HG03060 (cell line): ENCODE measurements around the gene DLGAP5.

Source experiments
- ATAC-seq: cut with Tn5 transposase; IDR thresholded peaks from one replicate; pipeline ENCODE4 v1.9.1; 2021; ENCODE audit warnings: low read depth, moderate number of reproducible peaks; ENCODE audit not compliant: unreplicated experiment

DLGAP5 gene

GRCh38 chr14:55188686-55189295, 2.6 kb downstream of the DLGAP5 start:
- ATAC-seq: no peak

DNA sequence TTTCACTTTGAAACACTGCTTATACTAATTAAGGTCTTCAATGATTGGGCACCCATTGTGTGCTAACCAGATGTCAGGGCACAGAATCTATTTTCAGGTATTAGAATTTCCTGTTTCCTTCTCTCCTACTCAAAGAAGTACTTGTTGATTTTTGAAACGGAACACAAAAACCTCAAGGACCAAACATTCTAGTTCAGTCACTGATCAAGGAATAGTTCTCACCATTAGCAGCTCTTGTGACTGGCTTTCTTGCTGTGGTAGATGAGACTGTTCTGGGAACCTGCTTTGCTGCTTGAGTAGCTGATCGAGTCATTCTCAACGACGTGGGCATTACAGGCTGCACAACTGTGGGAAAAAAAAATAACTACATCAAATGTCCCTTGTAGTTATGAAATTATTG, 11.0 kb downstream of the DLGAP5 start:
- ATAC-seq: peak; percentile 70

DNA sequence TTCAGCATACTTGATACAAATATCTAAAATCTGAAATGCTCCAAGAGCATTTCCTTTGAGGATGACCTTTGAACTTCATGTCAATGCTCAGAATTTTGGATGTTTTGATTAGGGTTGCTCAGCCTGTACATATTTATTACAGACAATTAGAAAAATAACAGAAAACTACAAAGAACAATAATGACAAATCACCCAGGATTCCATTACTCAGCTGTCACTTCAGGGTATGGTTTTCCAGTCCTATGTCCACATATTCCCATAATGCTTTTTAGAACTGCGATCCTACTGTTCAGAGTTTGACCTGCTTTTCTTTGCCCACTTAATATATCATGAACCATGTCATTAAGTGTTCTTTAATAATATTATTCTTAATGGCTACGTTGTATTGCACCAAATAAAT, 11.4 kb downstream of the DLGAP5 start:
- ATAC-seq: no peak

- no peak for ATAC-seq
Measured at GRCh38 chr14:55170526-55170925, 20.9 kb downstream of the DLGAP5 start.

DNA sequence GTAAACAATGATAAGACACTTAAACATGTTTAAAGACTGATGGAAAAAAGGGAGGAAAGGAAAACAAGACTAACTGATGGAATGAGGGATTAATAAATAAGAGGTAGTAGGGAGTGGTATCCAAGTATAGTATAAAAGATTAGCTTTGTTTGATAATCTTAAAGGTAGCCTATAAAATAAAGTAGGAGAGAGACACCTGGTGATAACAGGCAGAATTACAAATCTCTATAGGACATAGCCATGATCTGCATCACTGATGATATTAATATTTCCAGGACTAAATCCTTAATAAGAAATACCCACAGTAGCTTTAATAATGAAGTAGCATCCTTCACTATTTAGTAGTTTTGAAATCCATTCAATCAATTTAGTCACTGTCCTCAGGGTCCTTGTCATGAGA, 30.4 kb downstream of the DLGAP5 start:
- ATAC-seq: no peak

- no peak for ATAC-seq
Measured at GRCh38 chr14:55158412-55158811, 33.0 kb downstream of the DLGAP5 start.

GRCh38 chr14:55157080-55157479, 34.3 kb downstream of the DLGAP5 start:
- ATAC-seq: no peak

DNA sequence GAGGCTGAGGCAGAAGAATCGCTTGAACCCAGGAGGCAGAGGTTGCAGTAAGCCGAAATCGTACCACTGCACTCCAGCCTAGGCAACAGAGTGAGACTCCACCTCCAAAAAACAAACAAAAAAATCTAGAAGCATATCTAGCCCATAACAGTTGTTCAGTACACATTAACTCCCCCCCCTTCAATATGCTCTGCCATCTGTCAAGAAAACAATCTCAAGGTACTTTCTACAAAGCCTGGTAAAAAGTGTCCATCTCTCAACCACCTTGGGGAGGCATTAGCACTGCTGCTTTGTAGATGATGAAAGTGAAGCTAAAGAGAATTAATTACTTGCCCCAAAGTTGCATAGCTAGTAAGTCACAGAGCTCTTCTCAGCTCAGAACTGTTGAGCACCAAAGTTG, 37.4 kb downstream of the DLGAP5 start:
- ATAC-seq: no peak

DNA sequence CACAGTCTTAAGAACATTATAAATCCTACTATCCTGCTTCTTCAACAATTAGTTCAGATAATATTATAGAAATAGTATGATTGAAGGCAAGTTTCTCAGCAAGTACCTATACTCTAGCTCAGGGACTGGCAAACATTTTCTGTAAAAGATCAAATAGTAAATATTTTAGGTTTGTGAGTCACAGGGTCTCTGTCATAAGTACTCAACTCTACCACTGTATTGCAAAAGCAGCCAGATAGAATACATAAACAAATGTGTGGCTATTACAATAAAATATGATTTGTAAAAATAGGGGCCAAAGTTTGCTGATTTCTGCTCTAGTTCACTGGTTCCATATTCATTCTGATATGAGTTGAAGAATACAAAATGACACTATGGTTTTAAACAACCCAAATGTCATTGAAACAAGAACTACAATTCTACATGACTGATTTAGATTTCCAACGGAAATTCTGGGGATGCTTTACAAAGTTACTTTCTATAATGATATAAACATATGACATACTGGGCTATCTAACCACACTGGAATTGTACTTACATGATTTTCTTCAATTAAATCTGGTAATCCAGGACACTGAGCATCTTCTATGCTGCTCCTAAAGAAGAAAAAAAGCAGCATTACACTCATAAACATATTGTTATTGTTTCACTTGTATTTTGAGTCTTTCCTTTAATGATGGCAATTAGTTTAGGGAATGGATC, 39.2 kb downstream of the DLGAP5 start:
- no peak for ATAC-seq

GRCh38 chr14:55151601-55152000, 39.8 kb downstream of the DLGAP5 start:
- ATAC-seq: no peak

GRCh38 chr14:55146425-55146824, 45.0 kb downstream of the DLGAP5 start:
- ATAC-seq: no peak

DNA sequence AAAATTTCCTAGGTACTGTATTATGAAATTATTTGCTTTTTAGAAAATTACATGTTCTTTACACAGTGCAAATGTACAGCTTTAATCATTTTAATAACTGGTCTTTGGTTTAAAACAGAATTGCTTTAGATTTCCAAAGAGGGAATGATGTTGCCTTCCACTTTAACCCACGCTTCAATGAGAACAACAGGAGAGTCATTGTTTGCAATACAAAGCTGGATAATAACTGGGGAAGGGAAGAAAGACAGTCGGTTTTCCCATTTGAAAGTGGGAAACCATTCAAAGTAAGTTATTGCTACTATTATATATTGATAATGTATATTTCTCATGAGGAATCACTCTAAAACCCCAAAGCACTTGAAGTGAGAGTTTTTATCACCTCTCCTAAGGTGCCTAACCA, 48.9 kb downstream of the DLGAP5 start:
- no peak for ATAC-seq

DNA sequence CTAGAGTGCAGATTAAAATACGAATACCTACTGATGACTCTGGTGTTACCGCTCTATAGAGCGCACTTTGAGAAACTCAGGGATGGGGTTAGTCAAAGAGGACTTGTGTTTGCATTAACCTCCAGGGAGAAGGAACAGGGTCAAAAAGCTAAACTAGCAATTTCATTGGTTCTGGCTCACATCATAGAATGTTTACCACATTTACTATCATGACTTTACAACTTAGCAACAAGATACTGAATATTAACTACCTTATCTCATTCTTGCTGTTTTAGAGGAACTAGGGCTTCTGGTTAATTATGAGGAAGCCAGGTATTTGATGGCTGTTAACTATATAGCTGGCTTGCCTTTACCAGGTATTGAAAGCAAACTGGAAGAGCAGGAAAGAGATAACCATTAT, 49.6 kb downstream of the DLGAP5 start:
- ATAC-seq: no peak

GRCh38 chr14:55139696-55140509, 51.5 kb downstream of the DLGAP5 start:
- no peak for ATAC-seq

DNA sequence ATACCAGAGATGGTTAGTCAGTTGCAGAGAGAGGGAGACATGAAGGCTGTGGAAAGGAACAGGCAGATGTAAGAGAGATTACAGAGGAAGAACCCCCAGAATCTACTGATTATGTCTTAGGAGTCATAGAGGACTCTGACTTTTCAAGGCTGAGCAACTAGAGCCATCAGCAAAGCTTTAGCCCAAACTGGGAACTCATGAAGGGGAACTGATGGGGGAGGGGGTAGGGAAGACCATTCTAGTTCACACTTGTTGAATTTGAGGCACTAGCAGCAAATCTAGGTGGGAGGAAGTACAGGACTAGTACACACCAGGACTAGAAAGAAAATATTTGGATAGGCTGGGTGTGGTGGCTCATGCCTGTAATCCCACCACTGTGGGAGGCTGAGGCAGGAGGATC, 52.2 kb downstream of the DLGAP5 start:
- ATAC-seq: no peak

DNA sequence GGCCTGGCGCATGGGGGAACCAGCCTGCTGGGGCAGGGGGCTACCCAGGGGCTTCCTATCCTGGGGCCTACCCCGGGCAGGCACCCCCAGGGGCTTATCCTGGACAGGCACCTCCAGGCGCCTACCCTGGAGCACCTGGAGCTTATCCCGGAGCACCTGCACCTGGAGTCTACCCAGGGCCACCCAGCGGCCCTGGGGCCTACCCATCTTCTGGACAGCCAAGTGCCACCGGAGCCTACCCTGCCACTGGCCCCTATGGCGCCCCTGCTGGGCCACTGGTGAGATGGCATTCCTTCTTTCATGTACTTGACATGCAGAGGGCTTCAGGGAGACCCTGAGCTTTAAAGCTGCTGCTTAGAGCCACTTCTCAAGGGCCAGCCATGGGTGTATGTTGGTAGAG, 53.3 kb downstream of the DLGAP5 start:
- no peak for ATAC-seq

- no peak for ATAC-seq
Measured at GRCh38 chr14:55136885-55137786, 54.2 kb downstream of the DLGAP5 start.

- ATAC-seq: no peak
Measured at GRCh38 chr14:55136241-55136640, 55.1 kb downstream of the DLGAP5 start.

GRCh38 chr14:55133416-55133815, 58.0 kb downstream of the DLGAP5 start:
- ATAC-seq: no peak

- no peak for ATAC-seq
Measured at GRCh38 chr14:55131370-55132137, 59.8 kb downstream of the DLGAP5 start.
